CD14-positive monocyte (primary cell): ENCODE measurements around the gene OSBPL1A. TPM values are rescaled to one million over a fixed set of nuclear protein-coding genes. Genes with fewer than 3 reads are reported as not detected.
"Not testable (repeated sequence)": the region's sequence is repeated elsewhere in the genome, so short reads cannot be mapped to it uniquely, and the experiment has no call there.

Experiments used
- DNase-seq, 3 donors: peaks; one replicate each; pipeline ENCODE4 v3.0.0-alpha.2; 2011 to 2022
- H2AFZ ChIP-seq: 2 replicates; pipeline ENCODE4 v1.6.0; 2012; ENCODE audit warnings: mild to moderate bottlenecking, low read depth, low read length, inconsistent platforms; ENCODE audit not compliant: insufficient read depth, poor library complexity, severe bottlenecking
- H3K27ac ChIP-seq, 2 donors: 1 replicate in 1 of 2; 2 replicates in 1 of 2; pipeline ENCODE4 v1.5.1; 2012 to 2013; ENCODE audit warnings: low read length in 2 of 2, control low read depth in 1 of 2, inconsistent platforms in 1 of 2, low read depth in 1 of 2, mild to moderate bottlenecking in 1 of 2
- H3K27me3 ChIP-seq, 2 donors: one replicate each; pipeline versions ENCODE4 v1.6.0 to v1.6.1; 2011 to 2013; ENCODE audit warnings: low read length in 2 of 2; ENCODE audit not compliant: control insufficient read depth in 2 of 2, insufficient read depth in 2 of 2
- H3K36me3 ChIP-seq, 2 donors: replicated peaks in 1 of 2; 1 replicate in 1 of 2; 2 replicates in 1 of 2; pipeline versions ENCODE4 v1.5.1 to v1.6.1; 2012 to 2013; ENCODE audit warnings: low read length in 2 of 2, control low read depth in 1 of 2, inconsistent platforms in 1 of 2, mild to moderate bottlenecking in 1 of 2; ENCODE audit not compliant: insufficient read depth in 2 of 2, control insufficient read depth in 1 of 2
- H3K4me1 ChIP-seq, 2 donors: 1 replicate in 1 of 2; 2 replicates in 1 of 2; pipeline versions ENCODE4 v1.5.1 to v1.6.1; 2012 to 2013; ENCODE audit warnings: low read length in 2 of 2, control low read depth in 1 of 2, inconsistent platforms in 1 of 2, mild to moderate bottlenecking in 1 of 2, moderate library complexity in 1 of 2; ENCODE audit not compliant: insufficient read depth in 2 of 2, control insufficient read depth in 1 of 2
- H3K4me2 ChIP-seq: replicated peaks from 2 replicates; pipeline ENCODE3; 2012; ENCODE audit warnings: low read length, moderate library complexity, mild to moderate bottlenecking; ENCODE audit not compliant: poor library complexity, severe bottlenecking; ENCODE audit errors: extremely low read depth
- H3K4me3 ChIP-seq, 3 experiments: fragments of 200-600 bp in 1 of 3; sonication (generic) in 1 of 3; replicated peaks in 1 of 3; 1 replicate in 2 of 3; 2 replicates in 1 of 3; pipeline ENCODE4 v1.5.1; 2011 to 2013; ENCODE audit warnings: low read length in 3 of 3, mild to moderate bottlenecking in 3 of 3, control low read depth in 2 of 3, low read depth in 2 of 3, inconsistent platforms in 1 of 3, moderate library complexity in 1 of 3
- H3K79me2 ChIP-seq: 2 replicates; pipeline ENCODE4 v1.6.0; 2012; ENCODE audit warnings: mild to moderate bottlenecking, control low read depth, inconsistent platforms, low read length, moderate library complexity; ENCODE audit not compliant: insufficient read depth
- H3K9ac ChIP-seq: 2 replicates; pipeline ENCODE4 v1.6.0; 2017; ENCODE audit warnings: low read length, mild to moderate bottlenecking; ENCODE audit not compliant: insufficient read depth, poor library complexity, severe bottlenecking
- H3K9me3 ChIP-seq, 2 donors: replicated peaks in 1 of 2; 1 replicate in 1 of 2; 2 replicates in 1 of 2; pipeline versions ENCODE4 v1.5.1 to v1.6.1; 2012 to 2013; ENCODE audit warnings: low read length in 2 of 2, control low read depth in 1 of 2; ENCODE audit not compliant: control insufficient read depth in 1 of 2, insufficient read depth in 1 of 2
- H4K20me1 ChIP-seq: 2 replicates; pipeline ENCODE4 v1.6.0; 2012; ENCODE audit warnings: mild to moderate bottlenecking, low read length, control low read depth, moderate library complexity; ENCODE audit not compliant: insufficient read depth
- H3K27ac Mint-ChIP-seq, 7 donors: one replicate each; pipeline ENCODE4 v1.8.0; 2020; ENCODE audit warnings: mild to moderate bottlenecking in 7 of 7, mixed read lengths in 7 of 7, moderate library complexity in 6 of 7, inconsistent platforms in 2 of 7
- H3K27me3 Mint-ChIP-seq, 3 donors: one replicate each; pipeline ENCODE4 v1.8.0; 2021 to 2022; ENCODE audit warnings: low read depth in 3 of 3, mild to moderate bottlenecking in 3 of 3, mixed read lengths in 3 of 3, moderate library complexity in 3 of 3, inconsistent platforms in 1 of 3
- H3K36me3 Mint-ChIP-seq, 2 donors: one replicate each; pipeline ENCODE4 v1.8.0; 2020; ENCODE audit warnings: mixed read lengths in 2 of 2, inconsistent platforms in 1 of 2, mild to moderate bottlenecking in 1 of 2
- H3K4me1 Mint-ChIP-seq: one replicate; pipeline ENCODE4 v1.8.0; 2020; ENCODE audit warnings: mild to moderate bottlenecking, mixed read lengths
- H3K4me3 Mint-ChIP-seq, 2 donors: one replicate each; pipeline ENCODE4 v1.8.0; 2020; ENCODE audit warnings: mild to moderate bottlenecking in 2 of 2, mixed read lengths in 2 of 2, moderate library complexity in 1 of 2
- H3K9me3 Mint-ChIP-seq, 7 donors: one replicate each; pipeline ENCODE4 v1.8.0; 2020 to 2022; ENCODE audit warnings: mixed read lengths in 7 of 7, mild to moderate bottlenecking in 6 of 7, moderate library complexity in 6 of 7, inconsistent platforms in 2 of 7
- WGBS: methylation state at CpG from one replicate; pipeline ENCODE4 v1.1.5; 2013; ENCODE audit warnings: missing lambda C conversion rate; ENCODE audit not compliant: insufficient coverage; 5-methylcytosine and 5-hydroxymethylcytosine counted together
- intact Hi-C, 2 donors: fragments of 100-400 bp; cut with micrococcal nuclease; formaldehyde crosslinking; loops; one replicate each; pipeline versions ENCODE4 v1.15.0 to v1.15.1; 2023
- polyA plus RNA-seq, 3 donors: library from polyadenylated mRNA; depleted of rRNA in 1 of 3; unstranded in 2 of 3; stranded (reverse) in 1 of 3; fragments of 300-500 nt in 2 of 3; fragments of >200 nt in 1 of 3; fragmentation: Illumina TruSeq in 2 of 3; gene quantifications; 1 replicate in 2 of 3; 2 replicates in 1 of 3; pipeline ENCODE4 v1.2.3, GENCODE V29; 2012 to 2021
- TF ChIP-seq, protein P1 (sequence below): fragments of 200-600 bp; IDR thresholded peaks from one replicate; pipeline ENCODE4 v1.8.0; 2022; ENCODE audit warnings: antibody characterized with exemption, mild to moderate bottlenecking

Gene OSBPL1A
- polyA plus RNA-seq, 3 donors: 6.3 to 9.1 (median 7.1) TPM

- Histone ChIP-seq H3K9ac (no peak overlapping the region), H3K4me3 (no peak overlapping the region), H3K79me2 (no peaks in the 10 kb centered on the region), H3K27me3 (no peaks in the 10 kb centered on the region), H3K9me3 (no peaks in the 10 kb centered on the region), H3K4me2 (no peak overlapping the region), H3K36me3 (peaks cover 4 to 39% of the 10 kb centered on the region in 2 donors), H3K4me1 (no peaks in the 10 kb centered on the region), H2AFZ (no peak overlapping the region), H4K20me1 (no peaks in the 10 kb centered on the region), H3K27ac (no peak overlapping the region)
- no peak overlapping the region for H3K4me3 Mint-ChIP-seq
- H3K36me3 Mint-ChIP-seq: peaks cover 40 to 47% of the 10 kb centered on the region in 2 donors
- TF ChIP-seq, protein P1, sequence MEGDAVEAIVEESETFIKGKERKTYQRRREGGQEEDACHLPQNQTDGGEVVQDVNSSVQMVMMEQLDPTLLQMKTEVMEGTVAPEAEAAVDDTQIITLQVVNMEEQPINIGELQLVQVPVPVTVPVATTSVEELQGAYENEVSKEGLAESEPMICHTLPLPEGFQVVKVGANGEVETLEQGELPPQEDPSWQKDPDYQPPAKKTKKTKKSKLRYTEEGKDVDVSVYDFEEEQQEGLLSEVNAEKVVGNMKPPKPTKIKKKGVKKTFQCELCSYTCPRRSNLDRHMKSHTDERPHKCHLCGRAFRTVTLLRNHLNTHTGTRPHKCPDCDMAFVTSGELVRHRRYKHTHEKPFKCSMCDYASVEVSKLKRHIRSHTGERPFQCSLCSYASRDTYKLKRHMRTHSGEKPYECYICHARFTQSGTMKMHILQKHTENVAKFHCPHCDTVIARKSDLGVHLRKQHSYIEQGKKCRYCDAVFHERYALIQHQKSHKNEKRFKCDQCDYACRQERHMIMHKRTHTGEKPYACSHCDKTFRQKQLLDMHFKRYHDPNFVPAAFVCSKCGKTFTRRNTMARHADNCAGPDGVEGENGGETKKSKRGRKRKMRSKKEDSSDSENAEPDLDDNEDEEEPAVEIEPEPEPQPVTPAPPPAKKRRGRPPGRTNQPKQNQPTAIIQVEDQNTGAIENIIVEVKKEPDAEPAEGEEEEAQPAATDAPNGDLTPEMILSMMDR: no peak
- no peak overlapping the region for H3K27ac Mint-ChIP-seq
- no peaks in the 10 kb centered on the region for H3K4me1 Mint-ChIP-seq
- DNase-seq: no peak
- H3K27me3 Mint-ChIP-seq: peaks cover 0 to 1% (median 0%) of the 10 kb centered on the region in 3 donors
- peaks cover 0 to 4% (median 0%) of the 10 kb centered on the region in 7 donors for H3K9me3 Mint-ChIP-seq
- intact Hi-C loops: no loop called here
- WGBS: 100% methylated on average over 2 of the region's 3 CpGs
Observed at GRCh38 chr18:24153397-24153796, 244.2 kb downstream of the OSBPL1A start.

GRCh38 chr18:24149591-24149990 lies 248.0 kb downstream of the OSBPL1A start:
- intact Hi-C loops, H2AFZ ChIP-seq, H3K79me2 ChIP-seq, H3K9ac ChIP-seq, H3K4me3 ChIP-seq, H3K4me2 ChIP-seq, H4K20me1 ChIP-seq, H3K9me3 Mint-ChIP-seq, H3K4me1 ChIP-seq, H3K9me3 ChIP-seq, H3K27me3 Mint-ChIP-seq, H3K4me1 Mint-ChIP-seq, H3K4me3 Mint-ChIP-seq, DNase-seq, H3K27me3 ChIP-seq, H3K27ac ChIP-seq: not testable (repeated sequence)
- Mint-ChIP-seq H3K27ac (peak overlapping the region in 1 of 7 donors; percentile 10), H3K36me3 (peaks cover 25 to 28% of the 10 kb centered on the region in 2 donors)
- WGBS: 98% methylated on average over 21 of the region's 28 CpGs
- H3K36me3 ChIP-seq: peaks cover 6 to 12% of the 10 kb centered on the region in 2 donors
